Activated CD4-positive, alpha-beta T cell treated with anti-CD3 and anti-CD28 coated beads, Interleukin-2, amount 50 U/mL, for 48 hours (primary cell): ENCODE data around the gene DHCR7.

Source experiments
- DNase-seq, 2 experiments: peaks; one replicate each; pipeline ENCODE4 v3.0.0-alpha.2; 2020

Gene DHCR7

GRCh38 chr11:71406681-71407080 lies 41.5 kb downstream of the DHCR7 start:
- no peak for DNase-seq

DNA sequence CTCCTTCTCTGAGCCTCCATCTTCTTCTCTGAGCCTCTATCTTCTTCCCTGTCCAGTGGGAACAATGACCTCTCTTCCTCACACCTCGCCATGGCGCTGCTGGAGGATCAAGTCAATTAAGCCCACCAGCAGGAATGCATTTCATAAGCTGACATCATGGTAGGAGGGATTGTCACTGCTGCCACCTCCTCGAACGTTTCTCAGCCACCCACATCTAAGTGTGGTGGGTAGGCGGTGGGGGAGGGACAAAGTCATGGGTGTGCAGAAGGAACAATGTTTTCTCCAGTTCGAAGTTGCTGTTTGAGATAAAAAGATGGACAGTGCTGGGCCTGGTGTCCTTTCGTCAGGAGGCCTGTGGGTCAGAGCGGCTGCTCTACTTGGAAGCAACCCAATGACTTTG lies 44.0 kb downstream of the DHCR7 start:
- DNase-seq: no peak

DNA sequence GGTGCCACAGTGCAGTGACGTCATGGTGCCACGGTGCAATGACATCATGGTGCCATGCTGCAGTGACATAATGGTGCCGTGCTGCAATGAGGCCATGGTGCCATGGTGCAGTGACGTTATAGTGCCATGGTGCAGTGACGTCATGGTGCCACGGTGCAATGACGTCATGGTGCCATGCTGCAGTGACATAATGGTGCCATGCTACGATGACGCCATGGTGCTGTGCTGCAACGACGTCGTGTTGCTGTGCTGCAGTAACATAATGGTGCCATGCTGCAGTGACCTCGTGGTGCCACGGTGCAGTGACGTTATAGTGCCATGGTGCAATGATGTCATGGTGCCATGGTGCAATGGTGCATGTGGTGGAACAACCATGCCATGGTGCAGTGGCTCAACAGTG lies 45.3 kb downstream of the DHCR7 start:
- DNase-seq: no peak

- DNase-seq: no peak
These were observed 48.0 kb downstream of the DHCR7 start for GRCh38 chr11:71400216-71400615.

GRCh38 chr11:71399341-71399740 lies 48.9 kb downstream of the DHCR7 start:
- DNase-seq: no peak

GRCh38 chr11:71397961-71398360 lies 50.2 kb downstream of the DHCR7 start:
- no peak for DNase-seq

- DNase-seq: no peak
These were observed 50.8 kb downstream of the DHCR7 start for GRCh38 chr11:71397331-71397860.

GRCh38 chr11:71396548-71397123 lies 51.6 kb downstream of the DHCR7 start:
- DNase-seq: no peak

- no peak for DNase-seq
These were observed 52.4 kb downstream of the DHCR7 start for GRCh38 chr11:71395774-71396173.

GRCh38 chr11:71395263-71395560 lies 53.0 kb downstream of the DHCR7 start:
- no peak for DNase-seq

DNA sequence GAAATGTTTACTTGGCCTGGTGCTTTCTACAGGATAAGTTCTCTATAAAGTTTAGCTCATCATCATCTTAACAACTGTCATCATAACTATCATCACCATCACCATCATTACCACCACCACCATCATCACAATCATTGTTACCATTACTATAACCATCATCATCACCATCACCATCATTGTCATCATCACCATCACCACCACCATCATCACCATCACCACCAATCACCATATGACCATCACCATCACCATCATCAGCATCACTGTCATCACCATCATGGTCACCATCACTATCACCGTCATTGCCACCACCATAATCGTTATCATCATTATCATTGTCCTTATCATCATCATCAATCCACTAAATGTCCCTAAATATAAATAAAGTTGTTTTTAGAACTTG lies 54.9 kb downstream of the DHCR7 start:
- DNase-seq: no peak

DNA sequence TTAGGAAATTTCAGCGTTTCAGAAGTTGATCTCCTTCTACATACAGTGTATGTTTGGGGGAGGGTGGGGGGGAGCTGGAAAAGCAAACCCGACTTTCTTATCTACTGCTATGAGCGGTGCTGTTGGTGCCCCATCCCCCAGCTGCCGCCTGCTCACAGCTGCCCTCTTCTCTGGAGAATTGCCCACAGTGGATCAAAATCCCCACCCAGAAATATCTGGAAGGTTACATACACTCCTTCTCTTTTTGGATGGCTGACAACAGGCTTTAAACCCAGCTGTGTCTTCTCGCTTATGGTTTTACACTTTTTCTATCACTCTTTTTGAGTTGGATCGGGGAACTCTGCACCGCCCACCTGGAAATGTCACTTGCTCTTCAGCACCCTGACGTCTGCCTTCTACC lies 56.4 kb downstream of the DHCR7 start:
- no peak for DNase-seq

- no peak for DNase-seq
These were observed 56.8 kb downstream of the DHCR7 start for GRCh38 chr11:71391352-71391751.

GRCh38 chr11:71388637-71389235 lies 59.5 kb downstream of the DHCR7 start:
- DNase-seq: no peak

- DNase-seq: no peak
These were observed 60.2 kb downstream of the DHCR7 start for GRCh38 chr11:71387784-71388636.

DNA sequence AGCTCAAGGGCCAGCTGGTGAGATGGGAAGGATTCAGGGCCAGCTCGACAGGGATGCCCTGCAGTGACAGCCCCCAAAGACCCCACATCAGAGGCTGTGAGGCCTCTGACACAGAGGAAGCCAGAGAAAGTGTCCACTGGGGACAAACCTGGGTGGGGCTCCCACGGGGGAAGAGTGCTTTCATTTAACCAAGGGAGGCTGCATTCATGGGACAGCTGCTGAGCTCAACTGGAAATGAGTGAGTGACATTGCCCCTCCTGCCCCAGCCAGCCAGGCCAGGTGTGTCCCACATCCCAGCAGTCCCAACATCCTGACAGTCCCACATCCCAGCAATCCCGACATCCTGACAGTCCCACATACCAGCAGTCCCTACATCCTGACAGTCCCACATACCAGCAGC lies 61.0 kb downstream of the DHCR7 start:
- no peak for DNase-seq

DNA sequence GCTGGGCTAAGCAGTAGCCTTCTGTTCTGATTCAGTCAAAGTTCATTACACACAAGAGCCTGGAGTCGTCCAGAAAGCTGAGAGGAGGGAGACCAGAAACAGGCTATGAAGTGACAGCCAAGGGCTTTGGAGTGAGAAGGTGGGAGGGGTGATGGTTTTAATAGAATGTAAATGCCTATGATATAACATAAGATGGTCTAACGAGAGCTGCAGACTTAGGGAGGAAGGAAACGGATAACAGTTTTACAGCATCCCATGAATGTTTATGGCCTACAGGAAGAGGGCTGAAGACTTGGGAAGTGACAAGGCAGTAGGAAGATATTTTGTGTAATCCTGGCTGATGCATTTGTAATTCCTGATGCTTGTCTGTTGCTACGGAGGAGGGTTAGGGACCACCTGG lies 62.0 kb downstream of the DHCR7 start:
- no peak for DNase-seq

GRCh38 chr11:71385091-71385490 lies 63.1 kb downstream of the DHCR7 start:
- DNase-seq: no peak

DNA sequence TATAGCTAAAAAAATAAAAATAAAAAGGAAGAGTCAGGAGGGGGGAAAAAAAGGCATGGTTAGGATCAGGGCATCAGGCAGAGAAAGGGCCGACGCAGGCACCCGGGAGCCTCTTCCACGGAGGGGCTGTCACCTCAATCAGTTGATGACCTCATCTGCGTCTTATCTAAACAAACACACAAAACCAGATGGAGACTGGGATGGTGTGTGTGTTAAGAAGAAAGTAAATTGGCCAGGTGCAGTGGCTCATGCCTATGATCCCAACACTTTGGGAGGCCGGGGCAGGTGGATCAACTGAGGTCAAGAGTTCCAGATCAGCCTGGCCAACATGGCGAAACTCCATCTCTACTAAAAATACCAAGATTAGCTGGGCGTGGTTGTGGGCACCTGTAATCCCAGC lies 63.6 kb downstream of the DHCR7 start:
- no peak for DNase-seq
